ENCODE measurements around the gene EXOC4.

GRCh38 chr7:133275008-133275407, 22.1 kb downstream of the EXOC4 start:
- TF ChIP-seq CTCF (IDR thresholded peaks at IDR 0.05) (no peak), POLR2A (IDR thresholded peaks at IDR 0.05) (no peak)

Measured in lower leg skin (tissue), 3 donors.